Measurements from ENCODE around the gene TCF19.

- no peak for TF ChIP-seq POLR2A (IDR thresholded peaks at IDR 0.05)
- TF ChIP-seq CTCF (IDR thresholded peaks at IDR 0.05) = no peak
Observed at GRCh38 chr6:31110825-31111582, 47.4 kb upstream of the TCF19 start.

Data from lower leg skin (tissue), 3 donors.